Ishikawa (cell line): ENCODE data around the gene ASIP.

ENCODE experiments used
- CEBPB ChIP-seq: IDR thresholded peaks from 2 replicates; pipeline ENCODE4 v1.6.1; 2012
- CREB1 ChIP-seq: IDR thresholded peaks from 2 replicates; pipeline ENCODE4 v1.6.1; 2012; ENCODE audit warnings: low read depth
- EGR1 ChIP-seq: IDR thresholded peaks from 2 replicates; pipeline ENCODE4 v1.6.1; 2012
- EP300 ChIP-seq: IDR thresholded peaks from 2 replicates; pipeline ENCODE4 v1.6.1; 2012; ENCODE audit warnings: borderline replicate concordance
- FOXM1 ChIP-seq: IDR thresholded peaks from 2 replicates; pipeline ENCODE4 v1.6.1; 2012; ENCODE audit warnings: low read depth, borderline replicate concordance
- MAX ChIP-seq: IDR thresholded peaks from 2 replicates; pipeline ENCODE4 v1.6.1; 2012
- NFIC ChIP-seq: IDR thresholded peaks from 2 replicates; pipeline ENCODE4 v1.6.1; 2012
- RAD21 ChIP-seq: IDR thresholded peaks from 2 replicates; pipeline ENCODE4 v1.6.1; 2012; ENCODE audit warnings: low read depth
- REST ChIP-seq: IDR thresholded peaks from 2 replicates; pipeline ENCODE4 v1.6.1; 2012; ENCODE audit warnings: low read depth, mild to moderate bottlenecking
- TAF1 ChIP-seq: IDR thresholded peaks from 2 replicates; pipeline ENCODE4 v1.6.1; 2012; ENCODE audit warnings: low read depth, mild to moderate bottlenecking
- TCF12 ChIP-seq: IDR thresholded peaks from 2 replicates; pipeline ENCODE4 v1.6.1; 2012; ENCODE audit warnings: low read depth
- TEAD4 ChIP-seq: IDR thresholded peaks from 2 replicates; pipeline ENCODE4 v1.6.1; 2012
- USF1 ChIP-seq: IDR thresholded peaks from 2 replicates; pipeline ENCODE4 v1.6.1; 2012
- YY1 ChIP-seq: IDR thresholded peaks from 2 replicates; pipeline ENCODE4 v1.6.1; 2012; ENCODE audit warnings: low read depth
- ZBTB7A ChIP-seq: IDR thresholded peaks from 2 replicates; pipeline ENCODE4 v1.6.1; 2012; ENCODE audit warnings: low read depth

ASIP gene

GRCh38 chr20:34285450-34285849 lies 44.2 kb downstream of the ASIP start:
- no peak for TF ChIP-seq CEBPB
- no peak for TF ChIP-seq TEAD4
- TF ChIP-seq ZBTB7A = no peak
- no peak for TF ChIP-seq NFIC
- no peak for TF ChIP-seq FOXM1
- no peak for TF ChIP-seq TAF1
- no peak for TF ChIP-seq TCF12
- no peak for TF ChIP-seq YY1
- no peak for TF ChIP-seq USF1
- no peak for TF ChIP-seq CREB1
- TF ChIP-seq MAX = no peak

GRCh38 chr20:34290471-34290870 lies 49.2 kb downstream of the ASIP start:
- TF ChIP-seq ZBTB7A (no peak), TCF12 (no peak), EP300 (no peak), CEBPB (no peak), MAX (no peak), CREB1 (no peak), USF1 (no peak), FOXM1 (no peak), EGR1 (no peak), TEAD4 (no peak), RAD21 (no peak), YY1 (no peak), TAF1 (no peak), REST (no peak), NFIC (no peak)

GRCh38 chr20:34292496-34292895 lies 51.3 kb downstream of the ASIP start:
- TF ChIP-seq EP300 (no peak), TAF1 (no peak), TCF12 (no peak), YY1 (no peak), FOXM1 (no peak), ZBTB7A (no peak), CREB1 (no peak), NFIC (no peak), REST (no peak), USF1 (no peak)

GRCh38 chr20:34293119-34293518 lies 51.9 kb downstream of the ASIP start:
- no peak for TF ChIP-seq RAD21
- TF ChIP-seq CREB1 = no peak
- TF ChIP-seq EP300 = no peak
- TF ChIP-seq ZBTB7A = no peak
- TF ChIP-seq YY1 = no peak
- no peak for TF ChIP-seq NFIC
- TF ChIP-seq CEBPB = no peak

GRCh38 chr20:34293589-34293988 lies 52.4 kb downstream of the ASIP start:
- no peak for TF ChIP-seq CEBPB
- TF ChIP-seq YY1 = no peak
- TF ChIP-seq USF1 = no peak
- TF ChIP-seq EGR1 = no peak
- TF ChIP-seq REST = no peak
- TF ChIP-seq MAX = no peak
- no peak for TF ChIP-seq FOXM1
- no peak for TF ChIP-seq NFIC
- TF ChIP-seq TCF12 = no peak
- no peak for TF ChIP-seq ZBTB7A
- TF ChIP-seq EP300 = no peak
- TF ChIP-seq RAD21 = no peak
- no peak for TF ChIP-seq CREB1
- TF ChIP-seq TEAD4 = no peak
- TF ChIP-seq TAF1 = no peak
